Glutamatergic neuron (in vitro differentiated cells): Measurements from ENCODE around the gene FNDC1. TPM values are rescaled to one million over a fixed set of nuclear protein-coding genes. Genes with fewer than 3 reads are reported as not detected.

Experiments used
- DNase-seq: peaks from one replicate; pipeline ENCODE4 v3.0.0; 2022
- H3K27ac Mint-ChIP-seq: one replicate; pipeline ENCODE4 v1.8.0; 2020; ENCODE audit warnings: mild to moderate bottlenecking, mixed read lengths, inconsistent platforms; ENCODE audit not compliant: unreplicated experiment
- H3K27me3 Mint-ChIP-seq: one replicate; pipeline ENCODE4 v1.8.0; 2020; ENCODE audit warnings: mild to moderate bottlenecking, moderate library complexity, mixed read lengths, inconsistent platforms; ENCODE audit not compliant: unreplicated experiment
- H3K36me3 Mint-ChIP-seq: one replicate; pipeline ENCODE4 v1.8.0; 2020; ENCODE audit warnings: mild to moderate bottlenecking, mixed read lengths, inconsistent platforms; ENCODE audit not compliant: unreplicated experiment
- H3K4me1 Mint-ChIP-seq: one replicate; pipeline ENCODE4 v1.8.0; 2020; ENCODE audit warnings: mild to moderate bottlenecking, low read depth, mixed read lengths, inconsistent platforms; ENCODE audit not compliant: unreplicated experiment
- H3K4me3 Mint-ChIP-seq: one replicate; pipeline ENCODE4 v1.8.0; 2020; ENCODE audit warnings: mild to moderate bottlenecking, mixed read lengths, inconsistent platforms; ENCODE audit not compliant: unreplicated experiment
- H3K9me3 Mint-ChIP-seq: one replicate; pipeline ENCODE4 v1.8.0; 2020; ENCODE audit warnings: mild to moderate bottlenecking, moderate library complexity, mixed read lengths, inconsistent platforms; ENCODE audit not compliant: unreplicated experiment
- CTCF ChIP-seq: fragments of 200-600 bp; sonication (generic); IDR thresholded peaks from one replicate; pipeline ENCODE4 v1.5.0; 2021; ENCODE audit not compliant: partially characterized antibody, unreplicated experiment
- total RNA-seq: library from RNA; stranded (reverse); fragmentation: NEBNext Ultra II Directional; extraction: Animal tissue kit (Norgen Biotek cat#: 25700); gene quantifications from one replicate; pipeline ENCODE4 v1.2.1, GENCODE V29; 2021; ENCODE audit not compliant: unreplicated experiment

Gene FNDC1
- total RNA-seq, 1 donor from 2014 or later, result 0.88 TPM

GRCh38 chr6:159214281-159214680 is 45.1 kb downstream of the FNDC1 start:
- Mint-ChIP-seq H3K4me3 (no peak overlapping the region), H3K4me1 (no peaks in the 10 kb centered on the region), H3K27ac (no peak overlapping the region), H3K36me3 (no peaks in the 10 kb centered on the region), H3K27me3 (peaks cover 7% of the 10 kb centered on the region), H3K9me3 (no peaks in the 10 kb centered on the region)
- no peak for TF ChIP-seq CTCF
- DNase-seq, result no peak

GRCh38 chr6:159217595-159218275 is 48.5 kb downstream of the FNDC1 start:
- Mint-ChIP-seq H3K27ac (no peak overlapping the region), H3K9me3 (no peaks in the 10 kb centered on the region), H3K27me3 (peaks cover 7% of the 10 kb centered on the region), H3K36me3 (no peaks in the 10 kb centered on the region), H3K4me3 (no peak overlapping the region), H3K4me1 (no peaks in the 10 kb centered on the region)
- peak; percentile 74 for DNase-seq
- peak; percentile 33 for TF ChIP-seq CTCF

GRCh38 chr6:159220093-159220492 is 50.9 kb downstream of the FNDC1 start:
- H3K9me3 Mint-ChIP-seq, result peaks cover 2% of the 10 kb centered on the region
- H3K4me1 Mint-ChIP-seq, result no peaks in the 10 kb centered on the region
- H3K27me3 Mint-ChIP-seq, result peaks cover 7% of the 10 kb centered on the region
- no peak overlapping the region for H3K27ac Mint-ChIP-seq
- H3K4me3 Mint-ChIP-seq, result no peak overlapping the region
- no peak for TF ChIP-seq CTCF
- no peaks in the 10 kb centered on the region for H3K36me3 Mint-ChIP-seq
- no peak for DNase-seq

- TF ChIP-seq CTCF, result no peak
- no peak overlapping the region for H3K4me3 Mint-ChIP-seq
- peaks cover 7% of the 10 kb centered on the region for H3K27me3 Mint-ChIP-seq
- H3K4me1 Mint-ChIP-seq, result no peaks in the 10 kb centered on the region
- H3K27ac Mint-ChIP-seq, result no peak overlapping the region
- DNase-seq, result no peak
- no peaks in the 10 kb centered on the region for H3K36me3 Mint-ChIP-seq
- peaks cover 2% of the 10 kb centered on the region for H3K9me3 Mint-ChIP-seq
Observed at GRCh38 chr6:159221486-159222170, 52.4 kb downstream of the FNDC1 start.

GRCh38 chr6:159224452-159224851 is 55.3 kb downstream of the FNDC1 start:
- no peaks in the 10 kb centered on the region for H3K27me3 Mint-ChIP-seq
- H3K4me3 Mint-ChIP-seq, result no peak overlapping the region
- no peaks in the 10 kb centered on the region for H3K36me3 Mint-ChIP-seq
- no peak for TF ChIP-seq CTCF
- no peak for DNase-seq
- peaks cover under 1% of the 10 kb centered on the region for H3K4me1 Mint-ChIP-seq
- H3K9me3 Mint-ChIP-seq, result peaks cover 2% of the 10 kb centered on the region
- no peak overlapping the region for H3K27ac Mint-ChIP-seq
